GM21423 (cell line): Measurements from ENCODE around the gene IMMP2L.
"Not testable (repeated sequence)": the region's sequence is repeated elsewhere in the genome, so short reads cannot be mapped to it uniquely, and the experiment has no call there.

Source experiments
- ATAC-seq: cut with Tn5 transposase; IDR thresholded peaks from one replicate; pipeline ENCODE4 v1.9.1; 2021; ENCODE audit warnings: mild to moderate bottlenecking, moderate library complexity; ENCODE audit not compliant: unreplicated experiment

IMMP2L gene

DNA sequence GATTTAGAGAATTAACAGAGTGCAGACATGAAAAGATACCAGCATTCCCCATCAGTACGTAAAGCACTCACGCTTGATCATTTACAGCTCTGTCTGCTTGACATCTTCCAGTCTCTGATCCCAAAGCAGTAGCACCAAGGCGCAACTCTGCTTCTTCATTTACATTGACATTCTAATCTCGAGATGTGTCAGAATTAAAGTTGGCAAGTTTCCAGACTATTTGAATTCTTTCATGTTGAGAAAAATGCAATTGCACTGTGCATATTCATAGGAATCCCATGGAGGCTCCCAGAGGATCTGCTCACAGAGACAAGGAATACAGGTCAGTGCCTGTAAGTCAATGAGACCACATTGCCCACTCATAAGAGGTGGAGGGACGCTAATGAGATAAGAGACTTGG is 287.4 kb downstream of the IMMP2L start:
- no peak for ATAC-seq

DNA sequence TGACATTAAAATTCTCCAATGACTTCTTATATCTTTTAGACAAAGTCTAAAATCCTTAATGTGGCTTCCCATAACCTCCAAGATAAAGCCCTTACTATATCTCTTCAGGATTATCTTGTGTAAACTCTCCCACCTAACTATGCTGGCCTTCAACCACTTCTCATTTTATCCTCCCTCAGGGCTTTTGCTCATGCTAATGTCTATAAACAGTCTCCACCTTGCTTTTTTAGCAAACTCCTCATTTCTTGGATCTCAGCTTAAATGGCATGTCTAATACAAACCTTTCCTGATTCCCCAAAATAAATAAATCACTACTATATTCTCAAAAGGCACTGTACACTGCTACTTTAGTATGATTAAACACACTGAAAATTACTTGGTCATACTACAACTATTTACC is 290.2 kb downstream of the IMMP2L start:
- ATAC-seq = no peak

DNA sequence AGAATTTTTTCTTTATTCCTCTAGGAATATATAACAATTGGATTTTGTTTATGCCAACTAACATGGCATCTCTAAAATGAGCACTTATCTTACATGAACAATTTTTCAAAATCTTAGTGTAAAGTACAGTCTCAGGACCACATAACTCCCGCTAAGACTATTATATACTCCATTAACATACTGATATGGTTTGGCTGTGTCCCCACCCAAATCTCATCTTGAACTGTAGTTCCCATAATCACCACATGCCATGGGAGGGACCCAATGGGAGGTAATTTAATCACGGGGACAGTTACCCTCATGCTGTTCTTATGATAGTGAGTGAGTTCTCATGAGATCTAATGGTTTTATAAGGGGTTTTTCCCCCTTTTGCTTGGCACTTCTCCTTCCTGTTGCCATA is 291.5 kb downstream of the IMMP2L start:
- ATAC-seq = not testable (repeated sequence)

DNA sequence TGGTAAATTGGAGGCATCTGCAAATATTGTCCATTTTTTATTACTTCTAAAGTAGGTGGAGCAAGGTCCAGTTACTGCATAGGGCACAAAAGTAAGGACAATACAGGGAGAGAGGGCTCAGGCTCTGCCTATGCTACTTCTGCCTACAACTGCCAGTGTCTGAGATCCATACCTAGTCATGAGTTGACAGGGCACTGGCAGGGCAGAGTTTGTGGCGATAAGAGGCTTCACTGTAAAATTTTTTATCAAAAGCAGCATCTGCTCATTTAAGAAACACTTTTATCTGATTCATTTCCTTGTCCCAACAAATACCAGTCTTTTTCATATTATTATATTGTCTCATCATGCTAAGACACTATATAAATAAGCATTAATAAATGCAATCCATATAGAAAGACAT is 293.4 kb downstream of the IMMP2L start:
- ATAC-seq = no peak

DNA sequence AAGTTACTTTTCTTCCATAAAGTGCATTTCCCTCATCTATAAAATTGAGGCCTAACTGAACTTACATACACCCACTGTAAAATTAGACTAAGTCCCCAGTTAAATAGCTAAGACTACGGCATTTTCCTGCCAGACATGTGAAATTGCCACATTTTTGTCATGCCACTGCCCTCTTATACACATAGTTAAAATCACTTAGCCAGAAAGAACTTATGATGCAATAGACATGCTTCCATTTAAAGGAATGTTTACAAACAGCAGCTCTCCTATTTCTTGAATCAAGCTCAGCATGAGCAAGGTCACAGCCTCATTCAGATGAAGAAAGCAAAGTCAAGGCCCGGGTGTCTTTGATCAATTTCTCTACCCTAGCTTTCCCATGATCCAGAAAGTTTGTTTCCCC is 295.7 kb downstream of the IMMP2L start:
- ATAC-seq = no peak

DNA sequence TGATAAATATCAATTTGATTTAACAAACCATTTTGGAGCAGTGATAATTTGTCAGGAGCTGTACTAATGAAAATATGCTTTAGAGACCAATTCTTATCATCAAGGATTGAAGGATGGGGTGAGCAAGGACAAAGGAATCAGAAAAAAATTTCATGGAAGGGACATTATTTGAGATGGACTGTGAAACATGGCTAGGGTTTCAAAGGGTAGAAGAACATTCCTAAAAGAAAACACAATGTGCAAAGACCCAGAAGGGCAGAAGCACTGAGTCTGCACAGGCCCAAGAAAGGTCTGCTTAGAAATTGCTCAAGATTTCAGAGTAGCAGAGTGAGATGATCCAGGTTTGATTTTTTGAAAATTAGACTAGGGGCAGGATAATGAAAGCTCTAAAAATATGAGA is 296.9 kb downstream of the IMMP2L start:
- ATAC-seq = no peak

DNA sequence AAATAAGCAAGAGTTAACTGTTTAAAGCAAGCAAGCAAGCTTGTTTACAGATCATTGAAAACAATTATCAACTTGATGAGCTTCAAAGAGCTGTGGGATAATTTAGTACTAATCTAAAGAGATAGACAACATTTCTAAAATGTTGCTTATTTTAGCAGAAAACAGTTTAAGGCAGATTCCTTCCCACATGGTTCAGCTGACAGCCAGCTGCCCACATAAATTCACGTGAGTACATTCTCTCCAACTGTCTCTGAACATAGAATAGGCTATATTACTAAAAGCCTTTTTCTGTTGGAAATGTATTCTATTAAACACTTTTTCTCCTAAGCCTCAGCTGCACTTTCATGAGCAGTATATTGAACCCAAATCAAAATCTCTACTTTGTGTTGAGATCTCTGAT is 297.3 kb downstream of the IMMP2L start:
- ATAC-seq = no peak

DNA sequence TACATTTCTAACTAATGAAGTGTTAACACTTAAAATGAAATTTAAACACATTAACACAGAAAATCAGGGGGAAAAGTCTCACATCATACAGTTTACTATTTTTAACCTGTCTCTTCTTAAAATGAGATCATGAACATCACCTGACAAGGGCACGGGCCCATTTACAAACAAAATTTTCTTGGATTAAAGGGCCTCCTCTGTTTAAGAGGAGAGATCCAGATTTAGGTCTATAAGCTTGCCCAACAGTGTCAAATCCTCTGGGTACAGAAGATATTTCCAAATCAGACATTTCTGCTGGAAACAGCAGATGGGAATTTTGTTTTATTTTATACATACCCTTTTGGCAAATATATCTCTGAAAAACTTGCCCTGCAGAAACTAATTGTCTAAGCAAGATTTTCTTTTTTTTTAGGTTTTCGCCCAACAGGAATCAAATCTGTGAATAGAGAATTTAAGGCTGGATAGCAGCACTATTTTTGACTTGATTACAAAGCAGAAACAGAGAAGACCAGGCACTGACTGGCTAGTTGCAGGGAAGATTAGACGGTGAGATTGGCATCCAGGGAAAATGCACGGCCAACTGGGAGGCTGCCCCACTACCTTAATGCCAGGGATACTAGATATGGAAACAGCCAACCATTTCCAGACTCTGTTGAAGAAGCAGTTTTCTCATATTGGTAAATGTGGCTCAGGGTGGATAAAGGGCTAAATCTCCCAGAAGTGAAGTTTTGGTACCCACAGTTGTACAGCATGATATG is 298.0 kb downstream of the IMMP2L start:
- ATAC-seq = no peak

DNA sequence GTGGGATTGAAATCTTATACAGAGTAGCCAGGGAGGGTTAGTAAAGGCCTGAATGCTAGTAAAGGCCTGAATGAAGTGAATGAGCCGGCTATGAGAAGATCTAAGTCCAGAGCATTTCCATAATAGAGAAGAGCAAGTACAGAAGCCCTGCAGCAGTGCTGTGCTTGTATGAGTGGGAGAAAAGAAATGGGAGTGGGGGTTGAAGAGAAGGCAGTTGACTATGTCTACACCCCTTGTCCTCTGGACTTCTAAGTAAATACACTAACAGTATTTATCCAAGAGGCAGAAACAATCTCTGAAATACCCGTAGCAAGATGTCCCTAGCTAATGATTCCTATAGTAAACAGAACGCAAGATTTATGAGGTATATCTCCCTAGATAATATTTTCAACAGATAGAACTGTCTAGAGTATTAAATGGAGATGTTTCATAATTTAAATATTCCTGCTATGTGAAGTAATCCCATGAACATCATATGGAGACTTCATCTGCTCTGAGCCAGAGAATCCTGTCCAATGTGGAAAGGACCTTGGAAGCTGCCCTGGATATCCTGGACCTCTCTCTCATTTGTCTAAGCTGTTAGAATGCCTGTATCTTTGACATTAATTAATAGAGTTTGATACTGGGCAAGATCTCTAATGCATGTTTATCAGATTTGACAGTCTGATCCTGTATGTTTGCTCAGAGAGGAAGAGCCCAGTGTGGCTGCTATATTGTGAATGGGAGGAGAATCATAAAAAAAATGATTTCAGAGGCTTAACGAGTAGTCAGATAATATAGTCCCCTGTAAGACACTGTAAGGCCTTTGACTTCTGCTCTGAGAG is 299.8 kb downstream of the IMMP2L start:
- ATAC-seq = no peak

DNA sequence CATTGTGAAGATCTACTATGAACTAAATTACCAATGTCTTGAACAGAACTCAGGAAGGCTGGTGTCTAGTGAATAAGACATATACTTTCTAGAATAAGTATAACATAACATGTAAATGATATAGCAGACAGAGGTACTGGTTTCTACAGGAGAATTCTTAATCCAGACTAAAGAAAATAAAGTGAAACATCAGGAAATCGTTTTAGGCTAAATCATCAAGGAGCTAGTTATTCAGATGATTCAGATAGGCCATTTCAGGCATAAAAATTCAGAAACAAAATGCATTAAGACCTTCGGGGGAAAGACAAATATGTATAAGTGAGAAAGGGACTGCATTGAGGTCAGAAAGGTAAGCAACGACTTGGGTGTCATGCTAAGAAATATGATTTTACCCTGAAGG is 300.8 kb downstream of the IMMP2L start:
- ATAC-seq = no peak

DNA sequence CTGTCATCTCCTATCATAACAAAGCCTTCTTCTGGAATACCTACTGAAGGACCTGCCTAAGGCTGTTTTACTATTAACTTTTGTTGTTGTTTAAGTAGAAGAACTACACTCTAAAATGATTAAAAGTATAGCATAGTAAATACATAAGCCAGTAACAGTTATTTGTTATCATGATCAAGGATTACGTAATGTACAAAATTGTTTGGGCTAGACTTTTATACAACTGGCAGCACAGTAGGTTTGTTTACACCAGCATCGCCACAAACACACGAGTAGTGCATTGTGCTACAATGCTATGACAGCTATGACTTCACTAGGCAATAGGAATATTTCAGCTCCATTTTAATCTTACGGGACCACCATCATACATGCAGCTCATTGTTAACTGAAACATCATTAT is 302.3 kb downstream of the IMMP2L start:
- ATAC-seq = no peak

DNA sequence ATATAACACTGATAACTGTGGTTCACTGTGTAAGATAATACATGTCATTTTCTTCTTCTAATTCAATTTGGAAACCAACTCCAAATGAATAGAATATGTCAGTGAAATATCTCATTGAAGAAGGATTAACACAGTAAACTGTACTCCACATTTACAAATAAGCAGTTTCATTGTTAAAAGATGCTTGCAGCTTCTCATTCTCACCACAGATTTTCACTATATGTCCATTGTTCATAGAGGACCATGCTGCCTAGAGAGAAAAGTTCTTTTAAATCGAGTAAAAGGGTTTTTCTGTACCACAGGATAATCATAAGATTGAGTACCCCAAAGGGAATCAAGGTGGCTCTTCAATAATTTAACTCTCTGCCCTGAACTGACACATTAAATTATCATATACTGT is 305.9 kb downstream of the IMMP2L start:
- no peak for ATAC-seq

DNA sequence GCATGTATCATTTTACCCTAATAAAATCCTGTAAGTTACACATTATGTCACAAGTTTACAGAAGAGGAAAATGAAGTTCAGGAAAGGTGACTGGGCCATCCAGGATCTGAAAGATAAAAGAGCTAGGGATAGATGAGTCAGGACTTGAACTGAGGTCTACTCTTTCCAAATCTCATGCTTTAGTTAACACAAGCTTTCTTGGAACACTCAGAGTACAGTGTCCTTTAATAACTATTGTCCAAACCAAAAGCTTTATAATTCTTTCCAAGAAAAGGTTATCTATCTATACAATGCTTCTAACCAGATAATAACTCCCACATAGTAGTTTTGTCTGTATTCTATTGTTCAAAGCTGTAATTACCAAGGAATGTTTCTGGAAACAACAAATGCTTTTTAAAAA is 306.7 kb downstream of the IMMP2L start:
- no peak for ATAC-seq

DNA sequence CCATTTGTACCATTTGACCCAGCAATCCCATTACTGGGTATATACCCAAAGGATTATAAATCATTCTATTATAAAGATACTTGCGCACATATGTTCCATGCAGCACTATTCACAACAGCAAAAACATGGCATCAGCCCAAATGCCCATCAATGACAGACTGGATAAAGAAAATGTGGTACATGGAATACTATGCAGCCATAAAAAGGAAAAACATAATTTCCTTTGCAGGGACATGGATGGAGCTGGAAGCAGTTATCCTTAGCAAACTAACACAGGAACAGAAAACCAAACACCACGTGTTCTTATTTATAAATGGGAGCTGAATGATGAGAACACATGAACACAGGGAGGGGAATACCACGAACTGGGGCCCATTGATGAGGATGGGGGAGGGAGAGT is 310.9 kb downstream of the IMMP2L start:
- not testable (repeated sequence) for ATAC-seq

DNA sequence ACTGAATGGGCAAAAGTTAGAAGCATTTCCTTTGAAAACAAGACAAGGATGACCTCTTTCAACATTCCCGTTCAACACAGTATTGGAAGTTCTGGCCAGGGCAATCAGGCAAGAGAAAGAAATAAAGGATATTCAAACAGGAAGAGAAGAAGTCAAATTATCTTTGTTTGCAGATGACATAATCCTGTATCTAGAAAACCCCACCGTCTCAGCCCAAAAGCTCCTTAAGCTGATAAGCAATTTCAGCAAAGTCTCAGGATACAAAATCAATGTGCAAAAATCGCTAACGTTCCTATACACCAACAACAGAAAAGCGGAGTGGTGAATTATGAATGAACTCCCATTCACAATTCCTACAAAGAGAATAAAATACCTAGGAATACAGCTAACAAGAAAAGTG is 312.5 kb downstream of the IMMP2L start:
- ATAC-seq = not testable (repeated sequence)

DNA sequence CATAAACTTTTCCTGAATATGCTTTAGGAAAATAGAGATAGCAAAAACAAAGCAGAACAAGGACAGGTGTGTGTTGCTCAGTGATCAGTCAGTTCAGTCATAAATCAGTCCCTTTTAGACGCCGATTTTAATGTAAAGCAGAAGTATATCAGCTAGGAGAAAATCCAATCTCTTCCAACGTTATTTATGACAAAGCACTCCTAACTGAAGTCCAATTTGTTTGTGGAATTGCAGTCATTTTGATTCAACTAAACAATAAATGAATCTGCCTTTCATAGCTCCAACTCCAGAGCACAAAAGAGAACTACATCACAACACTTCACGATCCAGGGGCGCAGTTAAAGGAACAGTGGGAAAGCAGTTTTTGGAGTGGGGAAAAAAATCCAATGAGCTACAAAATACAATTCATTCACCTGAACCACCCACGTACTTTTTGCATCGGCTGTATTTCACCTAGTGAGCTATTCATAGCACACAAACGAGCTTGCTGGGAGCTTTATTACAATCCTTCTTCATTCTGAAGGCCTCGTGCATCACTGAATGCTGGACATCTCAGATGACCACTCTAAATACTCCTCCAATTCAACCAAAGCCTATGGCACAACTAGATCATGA is 320.0 kb downstream of the IMMP2L start:
- no peak for ATAC-seq

DNA sequence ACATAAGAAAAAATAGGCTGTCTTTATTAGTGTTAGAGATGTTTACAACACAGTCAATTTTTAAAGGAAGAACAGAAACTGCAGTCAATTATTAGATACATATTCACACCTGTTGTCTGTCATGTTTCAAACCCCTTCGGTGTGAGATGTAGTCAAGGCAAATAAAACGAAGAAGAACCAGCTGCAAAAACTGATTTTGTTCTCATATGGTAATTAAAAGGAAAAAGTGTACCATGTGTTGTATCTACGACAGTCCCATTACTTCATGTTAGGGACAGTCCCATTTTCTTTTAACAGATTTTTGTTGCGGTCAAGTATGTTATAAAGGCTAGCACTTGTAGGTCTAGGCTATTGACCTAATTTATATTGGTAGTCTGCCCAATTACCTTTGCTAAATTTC is 321.9 kb downstream of the IMMP2L start:
- ATAC-seq = peak; percentile 72

DNA sequence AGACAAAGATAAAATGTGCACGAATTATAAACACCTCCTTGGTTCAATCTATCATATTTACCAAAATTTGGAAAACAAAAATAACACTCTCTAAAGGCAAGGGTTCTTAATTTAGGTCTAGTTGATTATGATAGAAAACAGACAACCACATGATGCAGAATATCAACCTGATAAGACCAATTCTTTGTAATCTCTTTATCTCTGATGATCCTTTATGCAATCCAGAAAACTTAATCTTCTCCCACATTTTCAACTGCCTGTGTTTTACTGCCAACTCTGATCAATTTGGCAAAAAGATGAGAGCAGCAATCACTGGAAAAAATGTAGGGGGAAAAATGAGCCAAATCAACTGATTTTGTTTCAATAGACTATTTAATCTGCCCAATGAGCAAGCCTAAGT is 322.9 kb downstream of the IMMP2L start:
- no peak for ATAC-seq

DNA sequence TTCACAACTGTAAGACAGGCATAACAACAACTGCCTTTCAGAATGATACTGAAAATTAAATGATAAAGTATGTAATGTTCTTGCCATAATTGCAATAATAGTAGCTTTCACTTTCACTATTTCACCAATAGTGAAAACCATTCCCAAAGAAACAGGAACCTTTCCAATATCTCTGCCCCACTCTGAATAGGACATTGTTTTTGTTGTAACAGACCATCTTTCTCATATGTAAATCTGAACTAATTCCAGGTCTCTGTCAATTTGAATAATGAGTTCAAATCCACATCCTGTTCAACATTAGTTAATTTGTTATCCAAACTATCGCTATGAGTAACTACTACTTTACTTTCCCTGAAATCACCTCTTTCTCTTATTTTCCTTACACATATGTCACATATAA is 323.4 kb downstream of the IMMP2L start:
- no peak for ATAC-seq

DNA sequence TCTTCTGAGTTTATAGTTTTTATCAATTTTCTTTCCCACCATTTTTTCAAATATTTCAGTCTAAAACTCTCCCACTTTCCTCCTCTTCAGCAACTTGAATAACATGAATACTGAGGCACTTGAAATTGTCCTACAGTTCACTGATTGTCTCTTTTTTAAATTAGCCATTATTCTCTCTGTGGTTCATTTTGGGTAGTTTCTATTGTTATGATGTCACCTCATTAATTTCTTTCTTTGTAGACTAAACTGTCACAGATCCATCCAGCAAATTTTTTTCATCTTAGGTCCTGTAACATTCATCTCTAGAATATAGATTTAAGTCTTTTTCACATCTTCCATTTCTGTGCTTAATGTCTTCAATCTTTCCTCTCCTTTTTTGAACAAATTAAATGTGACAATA is 326.6 kb downstream of the IMMP2L start:
- no peak for ATAC-seq

DNA sequence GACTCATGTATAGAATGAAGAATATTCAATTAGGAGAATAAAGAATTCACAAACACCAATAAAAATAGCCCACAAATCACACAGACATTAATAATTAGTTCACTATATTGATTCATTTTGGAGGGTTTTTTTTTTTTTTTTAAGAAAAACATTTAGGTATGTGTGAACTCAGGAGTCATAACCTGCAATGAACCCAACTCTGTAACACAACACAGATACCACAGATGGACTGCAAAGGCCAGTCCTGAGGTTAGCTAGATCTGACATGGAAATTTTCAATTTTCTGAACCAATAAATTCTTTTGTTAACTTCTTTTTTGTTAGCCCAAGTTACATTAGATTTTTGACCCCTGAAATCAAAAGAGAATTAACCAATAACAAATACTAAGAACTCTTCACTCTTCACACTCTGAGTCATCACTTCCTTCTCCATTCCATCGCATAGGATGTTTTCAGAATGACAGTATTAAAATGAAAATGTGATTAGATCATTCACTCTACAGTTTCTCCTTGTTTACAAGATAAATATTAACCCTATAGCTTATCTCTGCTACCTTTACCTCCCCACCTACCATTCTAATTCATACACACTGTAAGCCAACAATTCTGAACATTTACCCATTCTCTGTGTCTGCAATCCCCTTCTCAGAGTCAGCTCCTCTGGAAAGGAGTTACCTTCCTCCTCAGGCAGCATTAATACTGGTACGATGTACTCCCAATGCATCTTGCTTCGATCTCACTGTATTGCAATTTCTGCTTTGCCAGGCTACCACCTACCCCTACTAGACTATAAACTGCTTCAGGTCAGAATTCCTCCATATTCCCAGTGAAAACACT is 329.8 kb downstream of the IMMP2L start:
- ATAC-seq = peak; percentile 95
